ENCODE data around the gene SPDYE3. TPM values are rescaled to one million over a fixed set of nuclear protein-coding genes. Genes with fewer than 3 reads are reported as not detected.
"Not testable (repeated sequence)": the region's sequence is repeated elsewhere in the genome, so short reads cannot be mapped to it uniquely, and the experiment has no call there.

Gene SPDYE3
- total and polyA plus RNA-seq, 4 experiments from 2014 or later, result 6.3 to 9.9 TPM; not detected in 2

DNA sequence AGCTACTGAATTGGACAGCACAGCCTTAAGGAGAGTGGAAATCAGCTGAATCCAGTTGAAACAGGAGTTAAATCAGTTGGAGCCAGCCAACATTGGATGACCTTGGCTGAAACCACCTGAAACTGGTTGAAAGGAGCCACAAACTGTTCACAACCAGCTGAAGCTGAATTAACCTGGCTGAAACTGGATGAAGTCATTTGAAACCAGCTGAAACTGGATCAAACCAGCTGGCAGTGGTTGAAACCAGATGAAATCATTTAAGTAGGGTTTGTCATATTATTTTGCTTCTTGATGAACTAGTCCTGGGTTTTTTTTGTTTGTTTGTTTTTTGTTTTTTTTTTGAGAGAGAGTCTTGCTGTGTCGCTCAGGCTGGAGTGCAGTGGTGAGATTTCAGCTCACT is 15.3 kb upstream of the SPDYE3 start:
- intact Hi-C loops (cut with micrococcal nuclease); H3K9me3 Mint-ChIP-seq; H3K27ac ChIP-seq (ENCODE audit: low read depth, low read length); H3K27me3 Mint-ChIP-seq; DNase-seq; H3K4me3 ChIP-seq (ENCODE audit: low read length in 2 of 2); H3K27me3 ChIP-seq (ENCODE audit: insufficient read depth, low read length); H3K36me3 ChIP-seq (ENCODE audit: insufficient read depth, low read length); H3K36me3 Mint-ChIP-seq; CTCF ChIA-PET (ENCODE audit: partially characterized antibody); H3K9me3 ChIP-seq (ENCODE audit: control insufficient read depth in 1 of 2, low read length in 2 of 2); H3K4me1 ChIP-seq (ENCODE audit: insufficient read depth, low read length); H3K4me1 Mint-ChIP-seq; H3K4me3 Mint-ChIP-seq; POLR2A ChIA-PET (ENCODE audit: partially characterized antibody): not testable (repeated sequence)
- H3K27ac Mint-ChIP-seq, result peak overlapping the region in 1 of 7 donors; percentile 22

DNA sequence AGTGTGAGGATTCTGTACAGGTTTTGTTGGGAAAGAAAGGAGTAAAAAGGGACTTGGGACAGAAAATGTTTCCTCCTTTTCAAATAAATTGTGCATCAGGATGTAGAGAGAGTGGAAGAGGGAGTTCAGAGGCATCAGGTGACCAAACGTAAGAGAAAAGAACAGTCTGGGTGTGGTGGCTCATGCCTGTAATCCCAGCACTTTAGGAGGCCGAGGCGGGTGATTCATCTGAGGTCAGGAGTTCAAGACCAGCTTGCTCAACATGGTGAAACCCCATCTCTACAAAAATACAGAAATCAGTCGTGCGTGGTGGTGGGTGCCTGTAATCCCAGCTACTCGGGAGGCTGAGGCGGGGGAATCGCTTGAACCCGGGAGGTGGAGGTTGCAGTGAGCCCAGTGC is 12.2 kb upstream of the SPDYE3 start:
- H3K4me1 Mint-ChIP-seq; H3K36me3 ChIP-seq (ENCODE audit: insufficient read depth, low read length); H3K36me3 Mint-ChIP-seq; H3K4me1 ChIP-seq (ENCODE audit: insufficient read depth, low read length); H3K9me3 ChIP-seq (ENCODE audit: control insufficient read depth in 1 of 2, low read length in 2 of 2); H3K9me3 Mint-ChIP-seq; H3K27ac ChIP-seq (ENCODE audit: low read depth, low read length); POLR2A ChIA-PET (ENCODE audit: partially characterized antibody); H3K27ac Mint-ChIP-seq; H3K4me3 ChIP-seq (ENCODE audit: low read length in 2 of 2); H3K27me3 Mint-ChIP-seq; intact Hi-C loops (cut with micrococcal nuclease); H3K4me3 Mint-ChIP-seq; CTCF ChIA-PET (ENCODE audit: partially characterized antibody); H3K27me3 ChIP-seq (ENCODE audit: insufficient read depth, low read length); DNase-seq: not testable (repeated sequence)

DNA sequence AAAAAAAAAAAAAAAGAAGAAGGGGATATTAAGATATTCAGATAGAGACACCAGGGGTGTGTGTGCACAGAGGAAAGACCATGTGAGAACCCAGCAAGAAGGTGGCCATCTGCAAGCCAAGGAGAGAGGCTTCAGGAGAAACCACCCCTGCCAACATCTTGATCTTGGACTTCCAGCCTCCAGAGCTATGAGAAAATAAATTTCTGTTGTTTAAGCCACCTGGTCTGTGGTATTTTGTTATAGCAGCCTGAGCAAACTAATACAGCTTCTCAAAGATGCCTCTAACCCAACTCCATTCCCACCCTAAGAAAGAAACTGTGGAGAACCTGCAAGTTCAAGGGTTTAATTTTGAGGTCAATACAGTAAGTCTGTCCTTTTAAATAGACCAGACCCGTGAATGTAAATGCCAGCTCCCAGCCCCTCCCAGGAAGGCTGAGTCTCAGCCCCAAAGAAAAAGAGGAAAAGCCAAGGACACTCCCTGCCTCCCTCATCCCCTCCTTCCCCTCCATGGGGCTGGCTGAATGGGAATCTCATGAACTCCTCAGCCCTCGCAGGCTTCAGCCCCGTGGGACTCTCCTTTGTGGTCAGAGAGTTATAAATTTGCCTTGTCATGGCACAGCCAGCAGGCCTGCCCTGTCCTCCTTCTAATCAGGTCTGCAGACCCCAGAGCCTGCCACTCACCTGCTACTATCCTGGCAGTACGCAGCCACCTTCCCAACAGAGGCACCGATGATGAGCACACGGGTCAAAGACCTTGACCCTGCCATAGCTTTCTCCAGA is 9.5 kb upstream of the SPDYE3 start:
- H3K4me1 Mint-ChIP-seq; DNase-seq; H3K27ac ChIP-seq (ENCODE audit: low read depth, low read length); H3K27ac Mint-ChIP-seq; H3K9me3 ChIP-seq (ENCODE audit: control insufficient read depth in 1 of 2, low read length in 2 of 2); POLR2A ChIA-PET (ENCODE audit: partially characterized antibody); H3K4me1 ChIP-seq (ENCODE audit: insufficient read depth, low read length); intact Hi-C loops (cut with micrococcal nuclease); H3K4me3 Mint-ChIP-seq; H3K27me3 Mint-ChIP-seq; H3K9me3 Mint-ChIP-seq; H3K4me3 ChIP-seq (ENCODE audit: low read length in 2 of 2); CTCF ChIA-PET (ENCODE audit: partially characterized antibody); H3K27me3 ChIP-seq (ENCODE audit: insufficient read depth, low read length); H3K36me3 Mint-ChIP-seq; H3K36me3 ChIP-seq (ENCODE audit: insufficient read depth, low read length): not testable (repeated sequence)

DNA sequence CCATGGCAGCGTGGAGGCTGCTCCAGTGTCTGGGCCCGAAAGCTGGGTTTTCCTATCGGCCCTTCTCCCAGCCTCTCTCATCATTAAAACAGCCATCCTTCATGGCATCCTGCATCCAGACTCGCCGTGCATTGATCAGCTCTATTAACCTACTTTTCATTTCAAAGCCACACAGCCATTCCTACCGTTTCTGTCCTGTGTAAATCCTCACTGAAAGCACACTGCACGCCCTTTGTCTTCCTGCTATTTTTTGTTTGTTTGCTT is 8.9 kb upstream of the SPDYE3 start:
- H3K36me3 Mint-ChIP-seq; H3K4me1 Mint-ChIP-seq; H3K27me3 ChIP-seq (ENCODE audit: insufficient read depth, low read length); H3K9me3 ChIP-seq (ENCODE audit: control insufficient read depth in 1 of 2, low read length in 2 of 2); H3K9me3 Mint-ChIP-seq; H3K4me1 ChIP-seq (ENCODE audit: insufficient read depth, low read length); intact Hi-C loops (cut with micrococcal nuclease); H3K4me3 ChIP-seq (ENCODE audit: low read length in 2 of 2); POLR2A ChIA-PET (ENCODE audit: partially characterized antibody); H3K36me3 ChIP-seq (ENCODE audit: insufficient read depth, low read length); H3K27me3 Mint-ChIP-seq; H3K27ac ChIP-seq (ENCODE audit: low read depth, low read length); DNase-seq; H3K27ac Mint-ChIP-seq; H3K4me3 Mint-ChIP-seq; CTCF ChIA-PET (ENCODE audit: partially characterized antibody): not testable (repeated sequence)

DNA sequence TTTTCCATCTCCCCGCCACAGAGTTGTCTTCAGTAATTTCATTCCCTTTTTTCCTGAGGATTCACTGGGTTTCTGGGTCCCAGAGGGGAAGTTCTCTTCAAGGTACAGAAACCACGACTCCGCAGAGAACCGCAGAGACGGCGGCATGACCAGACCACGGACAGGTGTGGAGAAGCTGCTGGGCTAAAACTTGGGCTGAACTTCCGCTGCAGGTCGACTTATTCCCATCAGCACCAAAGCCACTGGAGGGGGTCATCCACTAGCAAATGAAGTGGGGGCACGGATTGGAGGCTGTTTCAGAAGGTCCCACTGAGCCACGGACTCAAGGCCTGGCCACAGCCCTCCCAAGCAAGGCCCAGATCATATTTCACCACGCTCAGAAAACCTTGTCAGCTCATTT is 3.0 kb upstream of the SPDYE3 start:
- H3K27ac Mint-ChIP-seq; H3K4me3 Mint-ChIP-seq; H3K4me1 ChIP-seq (ENCODE audit: insufficient read depth, low read length); H3K36me3 Mint-ChIP-seq; H3K4me3 ChIP-seq (ENCODE audit: low read length in 2 of 2); H3K9me3 ChIP-seq (ENCODE audit: control insufficient read depth in 1 of 2, low read length in 2 of 2); POLR2A ChIA-PET (ENCODE audit: partially characterized antibody); H3K27me3 ChIP-seq (ENCODE audit: insufficient read depth, low read length); CTCF ChIA-PET (ENCODE audit: partially characterized antibody); H3K27me3 Mint-ChIP-seq; H3K4me1 Mint-ChIP-seq; DNase-seq; H3K9me3 Mint-ChIP-seq; intact Hi-C loops (cut with micrococcal nuclease); H3K36me3 ChIP-seq (ENCODE audit: insufficient read depth, low read length); H3K27ac ChIP-seq (ENCODE audit: low read depth, low read length): not testable (repeated sequence)

DNA sequence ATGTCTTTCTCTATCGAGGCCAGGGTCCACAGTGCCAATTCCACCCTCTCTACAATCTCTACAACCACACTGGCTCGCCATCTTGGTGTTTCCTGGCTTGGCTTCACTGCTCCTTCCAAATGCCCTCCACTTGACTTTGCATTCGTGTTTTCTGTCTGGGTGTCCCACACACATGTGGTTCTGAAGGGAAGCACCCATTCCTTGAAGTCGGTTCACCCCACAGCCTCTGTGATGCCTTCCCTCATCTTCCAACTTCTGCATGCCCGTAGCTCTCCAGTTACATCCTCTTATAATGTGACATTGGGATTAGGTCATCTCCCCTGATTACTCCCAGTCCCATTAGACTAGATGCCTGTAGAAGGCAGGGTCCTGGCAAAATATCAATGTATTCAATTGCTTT is 10.8 kb downstream of the SPDYE3 start:
- H3K9me3 Mint-ChIP-seq; H3K4me1 ChIP-seq (ENCODE audit: insufficient read depth, low read length); DNase-seq; H3K27me3 Mint-ChIP-seq; POLR2A ChIA-PET (ENCODE audit: partially characterized antibody); CTCF ChIA-PET (ENCODE audit: partially characterized antibody); H3K4me3 ChIP-seq (ENCODE audit: low read length in 2 of 2); H3K9me3 ChIP-seq (ENCODE audit: control insufficient read depth in 1 of 2, low read length in 2 of 2); intact Hi-C loops (cut with micrococcal nuclease); H3K36me3 ChIP-seq (ENCODE audit: insufficient read depth, low read length); H3K27ac ChIP-seq (ENCODE audit: low read depth, low read length); H3K27me3 ChIP-seq (ENCODE audit: insufficient read depth, low read length): not testable (repeated sequence)
- peaks cover 4 to 17% (median 11%) of the 10 kb centered on the region in 4 donors for H3K4me1 Mint-ChIP-seq
- peaks cover 7 to 11% of the 10 kb centered on the region in 2 donors for H3K36me3 Mint-ChIP-seq
- H3K4me3 Mint-ChIP-seq, result peak overlapping the region in 6 of 8 donors; percentile 20 to 88 (median 72)
- peak overlapping the region in 5 of 7 donors; percentile 36 to 91 (median 84) for H3K27ac Mint-ChIP-seq

DNA sequence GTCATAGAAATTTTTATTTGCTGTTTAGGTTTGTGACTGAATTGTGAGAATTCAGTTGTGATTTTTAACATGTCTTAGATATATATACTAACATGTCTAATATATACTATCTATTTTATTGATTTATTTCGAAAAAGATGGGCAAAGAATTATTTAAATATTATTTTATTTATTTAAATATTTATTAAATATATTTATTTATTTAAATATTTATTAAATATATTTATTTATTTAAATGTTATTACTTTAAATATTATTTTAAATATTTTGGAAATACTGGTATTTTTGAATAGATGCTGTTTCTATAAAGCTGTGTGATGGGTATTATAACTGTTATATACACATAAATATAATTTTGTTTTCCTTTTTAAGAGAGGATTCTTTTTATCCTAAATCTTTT is 14.1 kb downstream of the SPDYE3 start:
- H3K27me3 Mint-ChIP-seq; H3K4me1 ChIP-seq (ENCODE audit: insufficient read depth, low read length); H3K27ac ChIP-seq (ENCODE audit: low read depth, low read length); H3K4me3 ChIP-seq (ENCODE audit: low read length in 2 of 2); H3K4me3 Mint-ChIP-seq; DNase-seq; H3K27me3 ChIP-seq (ENCODE audit: insufficient read depth, low read length); H3K36me3 ChIP-seq (ENCODE audit: insufficient read depth, low read length); H3K9me3 Mint-ChIP-seq; H3K27ac Mint-ChIP-seq; intact Hi-C loops (cut with micrococcal nuclease); H3K9me3 ChIP-seq (ENCODE audit: control insufficient read depth in 1 of 2, low read length in 2 of 2): not testable (repeated sequence)
- peaks cover 11 to 30% of the 10 kb centered on the region in 2 donors for H3K36me3 Mint-ChIP-seq
- POLR2A ChIA-PET (ENCODE audit: partially characterized antibody), result interaction anchor here (0.6 kb wide), 1 partner anchor 35 kb away, joined by 3 read pairs; no protein-coding TSS in a partner anchor
- CTCF ChIA-PET (ENCODE audit: partially characterized antibody), result interaction anchor here (1.4 kb wide), 1 partner anchor 86 kb away, joined by 3 read pairs; no protein-coding TSS in a partner anchor
- H3K4me1 Mint-ChIP-seq, result peaks cover 4 to 17% (median 11%) of the 10 kb centered on the region in 4 donors

DNA sequence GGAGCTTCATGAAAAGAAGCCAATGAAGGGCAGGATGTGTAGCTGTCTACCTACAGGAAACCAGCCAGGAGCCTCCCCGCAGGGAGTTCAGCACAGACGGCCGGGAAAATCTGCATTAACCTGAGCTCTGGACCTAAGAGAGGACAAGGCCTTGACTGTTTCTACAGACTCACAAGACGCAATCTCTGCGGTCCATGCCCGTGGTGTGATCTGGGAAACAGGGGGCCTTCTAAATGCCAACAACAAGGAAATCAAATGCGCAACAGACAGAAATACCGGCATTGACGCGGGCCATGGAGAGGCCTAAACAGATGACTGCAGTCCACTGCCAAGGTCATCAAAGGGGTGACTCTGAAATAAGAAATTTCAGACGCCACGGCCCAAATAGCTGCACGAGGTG is 16.7 kb downstream of the SPDYE3 start:
- H3K27me3 ChIP-seq (ENCODE audit: insufficient read depth, low read length); H3K4me1 Mint-ChIP-seq; intact Hi-C loops (cut with micrococcal nuclease); H3K27ac ChIP-seq (ENCODE audit: low read depth, low read length); H3K9me3 Mint-ChIP-seq; POLR2A ChIA-PET (ENCODE audit: partially characterized antibody); H3K4me3 Mint-ChIP-seq; H3K4me1 ChIP-seq (ENCODE audit: insufficient read depth, low read length); H3K27ac Mint-ChIP-seq; H3K36me3 ChIP-seq (ENCODE audit: insufficient read depth, low read length); H3K9me3 ChIP-seq (ENCODE audit: control insufficient read depth in 1 of 2, low read length in 2 of 2); H3K27me3 Mint-ChIP-seq; DNase-seq; CTCF ChIA-PET (ENCODE audit: partially characterized antibody); H3K4me3 ChIP-seq (ENCODE audit: low read length in 2 of 2): not testable (repeated sequence)
- peaks cover 11 to 34% of the 10 kb centered on the region in 2 donors for H3K36me3 Mint-ChIP-seq
